CD4-positive, alpha-beta T cell (primary cell): Measurements from ENCODE around the gene HLCS. TPM values are rescaled to one million over a fixed set of nuclear protein-coding genes. Genes with fewer than 3 reads are reported as not detected.
"Not testable (repeated sequence)": the region's sequence is repeated elsewhere in the genome, so short reads cannot be mapped to it uniquely, and the experiment has no call there.

Experiments
- ATAC-seq: fragments of 200-7000 bp; cut with Tn5 transposase; one replicate; pipeline ENCODE4 v1.10.0; 2022; ENCODE audit warnings: mild to moderate bottlenecking; ENCODE audit not compliant: poor library complexity
- CTCF ChIA-PET: fragments of 350-600 bp; sonication (Branson Sonifier 250); formaldehyde crosslinking; loops from one replicate; lab custom pipeline; 2021; ENCODE audit warnings: antibody characterized with exemption, inconsistent platforms; lab: Charles Lee
- POLR2A ChIA-PET: fragments of 350-600 bp; sonication (Branson Sonifier 250); formaldehyde crosslinking; loops from one replicate; lab custom pipeline; 2021; ENCODE audit warnings: antibody characterized with exemption, inconsistent platforms; lab: Charles Lee
- DNase-seq, 14 experiments: peaks; one replicate each; pipeline ENCODE4 v3.0.0-alpha.2; 2013 to 2020; ENCODE audit warnings: mixed read lengths in 2 of 14
- H3K27ac ChIP-seq, 2 donors: one replicate each; pipeline versions ENCODE4 v1.5.1 to v1.7.0; 2013; ENCODE audit warnings: low read length in 2 of 2, low read depth in 1 of 2, mild to moderate bottlenecking in 1 of 2
- H3K27me3 ChIP-seq, 2 experiments: 1 replicate in 1 of 2; 2 replicates in 1 of 2; pipeline versions ENCODE4 v1.6.1 to v1.7.0; 2013; ENCODE audit warnings: low read length in 2 of 2, control low read depth in 1 of 2, mild to moderate bottlenecking in 1 of 2, moderate library complexity in 1 of 2; ENCODE audit not compliant: insufficient read depth in 2 of 2, control insufficient read depth in 1 of 2
- H3K36me3 ChIP-seq: one replicate; pipeline ENCODE4 v1.6.1; 2013; ENCODE audit warnings: low read length, control low read depth; ENCODE audit not compliant: insufficient read depth
- H3K4me1 ChIP-seq: one replicate; pipeline ENCODE4 v1.6.1; 2013; ENCODE audit warnings: low read length, control low read depth; ENCODE audit not compliant: insufficient read depth
- H3K4me3 ChIP-seq: one replicate; pipeline ENCODE4 v1.5.1; 2013; ENCODE audit warnings: mild to moderate bottlenecking, low read length, moderate library complexity
- H3K9me3 ChIP-seq, 2 experiments: 1 replicate in 1 of 2; 2 replicates in 1 of 2; pipeline versions ENCODE4 v1.6.1 to v1.7.0; 2013; ENCODE audit warnings: low read length in 2 of 2, mild to moderate bottlenecking in 2 of 2, control low read depth in 1 of 2, moderate library complexity in 1 of 2; ENCODE audit not compliant: control insufficient read depth in 1 of 2, insufficient read depth in 1 of 2
- H3K27ac Mint-ChIP-seq: one replicate; pipeline ENCODE4 v1.8.0; 2020; ENCODE audit warnings: mixed read lengths
- H3K27me3 Mint-ChIP-seq: one replicate; pipeline ENCODE4 v1.8.0; 2021; ENCODE audit warnings: mixed read lengths
- H3K36me3 Mint-ChIP-seq: one replicate; pipeline ENCODE4 v1.8.0; 2021; ENCODE audit warnings: low read depth, mixed read lengths
- H3K4me1 Mint-ChIP-seq: one replicate; pipeline ENCODE4 v1.8.0; 2021; ENCODE audit warnings: low read depth, mixed read lengths
- H3K4me3 Mint-ChIP-seq: one replicate; pipeline ENCODE4 v1.8.0; 2020; ENCODE audit warnings: mild to moderate bottlenecking, mixed read lengths
- H3K9me3 Mint-ChIP-seq: one replicate; pipeline ENCODE4 v1.8.0; 2020; ENCODE audit warnings: mixed read lengths
- intact Hi-C, 2 experiments: fragments of 100-400 bp; cut with DNase I in 1 of 2; cut with micrococcal nuclease in 1 of 2; formaldehyde crosslinking; loops; one replicate each; pipeline versions ENCODE4 v1.15.1 to v1.9.0; 2023 to 2025; cut with DNase I, micrococcal nuclease
- total RNA-seq, 174 experiments: library from RNA in 2 of 174; stranded (reverse) in 2 of 174; gene quantifications; one replicate each; pipeline ENCODE4 v1.2.3 and lab custom pipeline; 2021 to 2026
- TF ChIP-seq, protein P1 (sequence below): fragments of 200-600 bp; IDR thresholded peaks from one replicate; pipeline ENCODE4 v1.8.0; 2022; ENCODE audit warnings: antibody characterized with exemption, mild to moderate bottlenecking

HLCS gene
- total RNA-seq, 2 experiments from 2014 or later = 8.1 to 10.0 TPM

DNA sequence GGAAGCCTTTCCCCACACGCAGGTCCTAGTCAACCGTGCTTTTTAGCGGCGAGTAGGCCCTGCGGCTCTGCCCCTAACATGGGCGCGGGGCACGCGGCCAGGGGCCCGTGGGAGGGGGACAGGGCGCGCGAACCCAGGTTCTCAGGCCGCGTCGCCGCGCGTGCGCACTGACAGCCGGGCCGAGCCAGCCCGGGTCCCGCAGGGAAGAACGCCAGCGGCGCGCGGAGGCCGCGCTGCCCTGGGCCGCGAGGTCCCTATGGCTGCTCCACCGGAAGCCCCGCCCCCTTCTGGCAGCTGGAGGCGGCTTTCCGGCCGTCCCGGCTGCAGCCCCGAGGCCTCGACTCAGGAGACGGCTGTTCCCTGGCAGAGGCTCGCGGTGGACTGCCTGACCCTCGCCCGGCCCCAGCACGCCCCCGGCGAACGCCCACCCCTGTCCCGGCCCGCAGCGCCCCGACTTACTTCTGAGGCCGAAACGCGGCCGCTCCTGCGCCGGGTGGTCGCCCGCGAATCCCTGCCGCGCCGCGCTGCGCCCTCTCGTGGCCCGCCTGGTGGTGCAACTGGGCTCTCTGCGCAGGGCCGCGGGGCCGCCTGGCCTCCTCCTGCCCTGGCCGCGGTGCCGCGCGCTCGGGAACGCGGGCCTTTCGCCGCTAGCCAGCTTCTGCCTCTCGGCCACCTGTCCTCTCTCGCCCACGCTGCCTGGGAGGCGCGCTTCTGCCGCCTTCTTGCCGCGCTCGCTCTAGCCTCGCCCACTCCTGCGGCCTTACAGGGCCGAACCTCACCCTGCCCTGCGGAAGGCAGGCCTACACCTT, 23.4 kb upstream of the HLCS start:
- H3K27ac ChIP-seq = peak overlapping the region; percentile 62 to 64
- Mint-ChIP-seq H3K27me3 (no peaks in the 10 kb centered on the region), H3K27ac (peak overlapping the region; percentile 59), H3K36me3 (no peaks in the 10 kb centered on the region), H3K4me1 (peaks cover 25% of the 10 kb centered on the region), H3K9me3 (no peaks in the 10 kb centered on the region), H3K4me3 (peak overlapping the region; percentile 89)
- peak overlapping the region; percentile 60 for H3K4me3 ChIP-seq
- H3K36me3 ChIP-seq = no peaks in the 10 kb centered on the region
- no peaks in the 10 kb centered on the region for H3K27me3 ChIP-seq
- CTCF ChIA-PET = interaction anchor here (0.7 to 2.2 kb wide), 11 partner anchors 10 to 962 kb away, joined by 3 to 14 read pairs (median 5); partner anchors contain the start of gene HLCS
- peaks cover 21% of the 10 kb centered on the region for H3K4me1 ChIP-seq
- DNase-seq (peak; percentile 51 to 93 (median 78)), ATAC-seq (peak; percentile 62)
- TF ChIP-seq, protein P1, sequence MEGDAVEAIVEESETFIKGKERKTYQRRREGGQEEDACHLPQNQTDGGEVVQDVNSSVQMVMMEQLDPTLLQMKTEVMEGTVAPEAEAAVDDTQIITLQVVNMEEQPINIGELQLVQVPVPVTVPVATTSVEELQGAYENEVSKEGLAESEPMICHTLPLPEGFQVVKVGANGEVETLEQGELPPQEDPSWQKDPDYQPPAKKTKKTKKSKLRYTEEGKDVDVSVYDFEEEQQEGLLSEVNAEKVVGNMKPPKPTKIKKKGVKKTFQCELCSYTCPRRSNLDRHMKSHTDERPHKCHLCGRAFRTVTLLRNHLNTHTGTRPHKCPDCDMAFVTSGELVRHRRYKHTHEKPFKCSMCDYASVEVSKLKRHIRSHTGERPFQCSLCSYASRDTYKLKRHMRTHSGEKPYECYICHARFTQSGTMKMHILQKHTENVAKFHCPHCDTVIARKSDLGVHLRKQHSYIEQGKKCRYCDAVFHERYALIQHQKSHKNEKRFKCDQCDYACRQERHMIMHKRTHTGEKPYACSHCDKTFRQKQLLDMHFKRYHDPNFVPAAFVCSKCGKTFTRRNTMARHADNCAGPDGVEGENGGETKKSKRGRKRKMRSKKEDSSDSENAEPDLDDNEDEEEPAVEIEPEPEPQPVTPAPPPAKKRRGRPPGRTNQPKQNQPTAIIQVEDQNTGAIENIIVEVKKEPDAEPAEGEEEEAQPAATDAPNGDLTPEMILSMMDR = peak; percentile 92
- H3K9me3 ChIP-seq = peaks cover 0 to 7% of the 10 kb centered on the region in 2 experiments
- POLR2A ChIA-PET = interaction anchor here (0.7 to 3.7 kb wide), 7 partner anchors 11 to 574 kb away, joined by 3 to 20 read pairs (median 3); partner anchors contain the start of gene HLCS
- intact Hi-C loops = loop anchor here (1.0 to 5.0 kb wide), 4 partner anchors 23 to 486 kb away; partner anchors contain the start of genes PIGP (in 2 of the 2), TTC3 (in 2 of the 2) and HLCS (in 1 of the 2)

DNA sequence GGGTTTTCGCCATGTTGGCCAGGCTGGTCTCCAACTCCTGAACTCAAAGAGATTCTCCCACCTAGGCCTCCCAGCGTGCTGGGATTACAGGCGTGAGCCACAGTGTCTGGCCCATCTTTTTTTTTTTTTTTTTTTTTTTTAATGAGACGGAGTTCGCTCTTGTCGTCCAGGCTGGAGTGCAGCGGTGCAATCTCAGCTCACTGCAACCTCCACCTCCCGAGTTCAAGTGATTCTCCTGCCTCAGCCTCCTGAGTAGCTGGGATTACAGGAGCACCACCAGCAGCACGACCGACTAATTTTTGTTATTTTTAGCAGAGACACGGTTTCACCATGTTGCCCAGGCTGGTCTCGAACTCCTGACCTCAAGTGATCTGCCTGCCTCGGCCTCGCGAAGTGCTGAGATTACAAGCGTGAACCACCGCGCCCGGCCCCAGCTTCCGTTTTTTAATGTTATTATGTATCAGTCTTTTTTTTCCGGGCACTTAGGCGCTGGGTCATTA, 22.8 kb upstream of the HLCS start:
- ATAC-seq, H3K36me3 ChIP-seq, H3K27me3 ChIP-seq, H3K36me3 Mint-ChIP-seq, H3K9me3 Mint-ChIP-seq, H3K27me3 Mint-ChIP-seq, DNase-seq, H3K9me3 ChIP-seq: not testable (repeated sequence)
- Histone ChIP-seq H3K27ac (peak overlapping the region; percentile 62 to 64), H3K4me3 (peak overlapping the region; percentile 60), H3K4me1 (peaks cover 17% of the 10 kb centered on the region)
- intact Hi-C loops = loop anchor here in 1 of 2 experiments (5.0 kb wide), 1 partner anchor 83 kb away; the partner anchor contains the start of genes PIGP and TTC3
- Mint-ChIP-seq H3K27ac (peak overlapping the region; percentile 36), H3K4me1 (peaks cover 25% of the 10 kb centered on the region), H3K4me3 (peak overlapping the region; percentile 83)
- ChIA-PET POLR2A (interaction anchor here (0.7 to 3.7 kb wide), 7 partner anchors 12 to 575 kb away, joined by 3 to 20 read pairs (median 3); partner anchors contain the start of gene HLCS), CTCF (interaction anchor here (0.7 to 2.2 kb wide), 10 partner anchors 9 to 961 kb away, joined by 3 to 14 read pairs (median 5); partner anchors contain the start of gene HLCS)

DNA sequence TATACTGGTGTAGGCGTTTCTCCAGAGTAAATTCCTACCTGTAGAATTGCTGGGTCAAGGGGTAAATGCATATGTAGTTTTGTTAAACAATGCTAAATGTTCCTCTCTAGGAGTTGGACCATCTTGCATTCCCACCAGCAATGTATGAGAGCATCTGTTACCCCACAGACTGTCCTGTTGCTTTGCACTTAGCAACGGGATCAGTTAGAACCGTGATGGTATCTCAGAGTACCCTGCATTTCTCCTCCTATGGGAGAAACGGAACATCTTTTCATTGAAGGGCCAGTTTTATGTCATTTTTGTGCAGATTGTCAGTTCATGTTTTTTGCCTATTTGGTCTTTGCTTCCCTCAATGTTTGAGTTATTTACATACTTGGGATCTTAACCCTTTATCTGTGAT, 22.1 kb upstream of the HLCS start:
- ChIA-PET CTCF (interaction anchor here (1.2 to 2.2 kb wide), 3 partner anchors 20 to 23 kb away, joined by 5 to 14 read pairs (median 5); partner anchors contain the start of gene HLCS), POLR2A (interaction anchor here (1.0 to 3.7 kb wide), 4 partner anchors 13 to 268 kb away, joined by 3 to 20 read pairs (median 6); partner anchors contain the start of gene HLCS)
- Histone ChIP-seq H3K27me3 (no peaks in the 10 kb centered on the region), H3K9me3 (no peaks in the 10 kb centered on the region), H3K4me3 (no peak overlapping the region), H3K27ac (no peak overlapping the region), H3K36me3 (no peaks in the 10 kb centered on the region), H3K4me1 (peaks cover 17% of the 10 kb centered on the region)
- no peak for DNase-seq
- peak overlapping the region; percentile 80 for H3K4me3 Mint-ChIP-seq
- H3K27me3 Mint-ChIP-seq = no peaks in the 10 kb centered on the region
- H3K27ac Mint-ChIP-seq = peak overlapping the region; percentile 39
- TF ChIP-seq, protein P1 = no peak
- H3K9me3 Mint-ChIP-seq = no peaks in the 10 kb centered on the region
- no peaks in the 10 kb centered on the region for H3K36me3 Mint-ChIP-seq
- no peak for ATAC-seq
- intact Hi-C loops = loop anchor here in 1 of 2 experiments (5.0 kb wide), 1 partner anchor 84 kb away; the partner anchor contains the start of genes PIGP and TTC3
- H3K4me1 Mint-ChIP-seq = peaks cover 25% of the 10 kb centered on the region
